Activated CD4-positive, alpha-beta T cell treated with anti-CD3 and anti-CD28 coated beads for 4 hours (primary cell): ENCODE measurements around the gene PKDREJ.

Experiments
- DNase-seq, 2 donors: peaks; one replicate each; pipeline ENCODE4 v3.0.0-alpha.2; 2020

Gene PKDREJ

GRCh38 chr22:46262449-46263215, 511 bp downstream of the PKDREJ start:
- no peak for DNase-seq

GRCh38 chr22:46260038-46260437, 3.1 kb downstream of the PKDREJ start:
- no peak for DNase-seq

- no peak for DNase-seq
Measured at GRCh38 chr22:46259374-46259773, 3.8 kb downstream of the PKDREJ start.

- no peak for DNase-seq
Measured at GRCh38 chr22:46256358-46256958, 6.7 kb downstream of the PKDREJ start.

GRCh38 chr22:46251816-46252380, 11.2 kb downstream of the PKDREJ start:
- DNase-seq, result no peak

GRCh38 chr22:46251266-46251665, 11.9 kb downstream of the PKDREJ start:
- no peak for DNase-seq

- DNase-seq, result peak; percentile 4 to 12
Measured at GRCh38 chr22:46250783-46251125, 12.4 kb downstream of the PKDREJ start.

GRCh38 chr22:46250035-46250782, 12.9 kb downstream of the PKDREJ start, which contains the start of gene CDPF1:
Gene CDPF1, minus strand, starts transcription at chr22:46250293. Its CDS starts 2,009 bp downstream, at chr22:46248284.
- DNase-seq, result peak; percentile 89

GRCh38 chr22:46247443-46247975, 15.6 kb downstream of the PKDREJ start:
- no peak for DNase-seq

GRCh38 chr22:46246178-46246577, 17.0 kb downstream of the PKDREJ start:
- DNase-seq, result no peak

GRCh38 chr22:46245511-46245910, 17.6 kb downstream of the PKDREJ start:
- DNase-seq, result no peak

- no peak for DNase-seq
Measured at GRCh38 chr22:46244771-46245170, 18.4 kb downstream of the PKDREJ start.

GRCh38 chr22:46242076-46242475, 21.1 kb downstream of the PKDREJ start:
- DNase-seq, result no peak

GRCh38 chr22:46241396-46242007, 21.6 kb downstream of the PKDREJ start:
- DNase-seq, result no peak

- no peak for DNase-seq
Measured at GRCh38 chr22:46240907-46241306, 22.2 kb downstream of the PKDREJ start.

GRCh38 chr22:46240506-46240905, 22.6 kb downstream of the PKDREJ start:
- DNase-seq, result no peak

- no peak for DNase-seq
Measured at GRCh38 chr22:46240073-46240472, 23.1 kb downstream of the PKDREJ start.

- no peak for DNase-seq
Measured at GRCh38 chr22:46239261-46240048, 23.7 kb downstream of the PKDREJ start.

GRCh38 chr22:46238541-46238940, 24.6 kb downstream of the PKDREJ start:
- DNase-seq, result no peak

- no peak for DNase-seq
Measured at GRCh38 chr22:46237453-46238124, 25.6 kb downstream of the PKDREJ start.

- DNase-seq, result no peak
Measured at GRCh38 chr22:46234969-46235368, 28.2 kb downstream of the PKDREJ start.
